ENCODE results near the gene SREBF1.

The SREBF1 gene

DNA sequence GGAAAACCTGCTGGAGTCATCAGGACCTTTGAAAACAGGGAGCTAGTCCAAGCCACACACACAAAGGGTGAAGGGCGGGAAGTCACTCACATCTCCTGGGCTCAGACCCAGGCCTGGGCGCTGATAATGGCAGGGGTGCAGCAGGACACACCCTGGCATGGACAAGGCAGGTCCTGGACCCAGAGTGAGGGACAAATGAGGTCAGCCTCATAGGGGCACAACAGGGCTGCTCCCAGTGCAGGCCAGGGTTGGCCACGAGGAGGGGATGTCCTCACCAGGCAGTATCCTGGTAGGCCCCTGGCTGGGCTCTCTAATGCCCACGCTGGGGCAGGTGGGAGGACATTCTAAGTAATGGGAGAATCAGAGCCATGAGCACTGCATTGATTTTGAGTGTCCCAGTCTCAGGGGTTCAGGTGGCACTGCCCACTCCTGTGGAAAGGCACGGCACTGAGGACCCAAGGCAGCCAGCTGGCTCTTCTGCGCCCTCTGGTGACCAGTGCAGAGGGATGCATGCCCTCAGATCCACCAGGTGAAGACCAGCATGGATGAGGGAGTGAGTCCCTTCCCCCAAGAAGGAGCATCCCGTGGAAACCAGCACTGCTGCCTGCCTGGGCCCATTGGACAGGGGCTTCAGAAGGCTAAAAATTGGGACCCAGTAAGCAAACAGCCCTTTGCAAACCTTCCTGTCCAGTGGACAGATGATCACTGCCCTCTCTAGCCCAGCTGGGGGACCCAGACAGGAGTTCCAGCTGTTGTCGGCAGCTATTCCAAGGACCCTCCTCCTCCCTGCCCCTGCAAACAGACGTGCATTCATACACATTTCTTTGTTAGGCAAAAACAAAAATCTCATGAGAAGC, 23.4 kb upstream of the SREBF1 start:
- no peak for DNase-seq (ENCODE audit: low read depth, low spot score)

- DNase-seq (ENCODE audit: low read depth, low spot score), result no peak
These were observed 20.7 kb upstream of the SREBF1 start for GRCh38 chr17:17857496-17857895.

GRCh38 chr17:17856386-17856785, 19.6 kb upstream of the SREBF1 start:
- DNase-seq (ENCODE audit: low read depth, low spot score), result no peak

DNA sequence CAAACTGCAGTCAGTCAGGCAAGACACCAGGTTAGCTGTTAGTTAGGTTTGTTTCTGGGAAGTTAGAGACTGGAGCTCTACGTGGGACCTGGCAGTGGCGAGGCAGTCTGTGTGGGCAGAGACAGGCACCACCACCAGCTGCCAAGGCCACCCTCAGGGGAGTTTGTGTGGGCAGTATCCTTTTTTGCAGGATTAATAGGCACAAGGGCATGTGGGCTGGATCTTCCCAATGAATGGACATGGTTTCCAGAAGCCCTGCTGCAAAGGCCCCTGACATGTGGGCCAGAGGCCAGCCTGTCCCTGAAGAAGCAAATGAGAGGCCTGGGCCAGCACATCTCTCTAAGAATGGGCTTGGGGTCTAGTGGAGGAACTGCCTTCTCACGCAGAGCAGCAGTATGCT, 19.2 kb upstream of the SREBF1 start:
- no peak for DNase-seq (ENCODE audit: low read depth, low spot score)

DNA sequence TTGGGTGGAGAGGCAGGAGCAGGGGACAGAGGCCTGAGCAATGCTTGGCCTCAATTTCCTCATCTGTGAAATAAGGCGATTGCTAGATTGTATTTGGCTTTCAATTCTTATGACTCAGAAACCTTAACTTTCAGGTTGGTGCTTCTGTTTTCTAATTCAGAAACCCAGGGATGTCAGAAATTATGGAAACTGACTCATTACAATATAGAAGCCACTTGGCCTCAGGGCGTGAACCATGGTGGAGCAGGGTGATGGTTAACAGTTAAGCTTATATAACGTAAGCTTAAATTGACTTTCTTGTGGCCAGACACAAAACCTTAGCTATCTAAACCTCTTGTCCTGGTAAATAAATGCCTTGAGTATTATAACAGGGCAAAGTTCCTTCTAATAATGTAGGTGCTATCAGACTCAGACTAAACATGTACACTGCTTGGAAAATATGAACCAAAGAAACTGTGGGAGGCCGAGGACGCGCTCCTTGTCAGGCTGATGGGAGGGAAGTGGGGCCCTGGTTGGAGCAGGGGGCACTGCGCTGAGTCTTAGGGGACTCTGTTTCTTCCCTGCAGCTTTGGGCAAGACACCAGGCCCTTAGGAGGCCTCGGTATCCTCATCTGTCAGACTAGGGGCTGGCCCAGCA, 17.1 kb upstream of the SREBF1 start:
- DNase-seq (ENCODE audit: low read depth, low spot score), result no peak

GRCh38 chr17:17852930-17853329, 16.1 kb upstream of the SREBF1 start:
- no peak for DNase-seq (ENCODE audit: low read depth, low spot score)

GRCh38 chr17:17851103-17852002, 14.6 kb upstream of the SREBF1 start:
- no peak for DNase-seq (ENCODE audit: low read depth, low spot score)

DNA sequence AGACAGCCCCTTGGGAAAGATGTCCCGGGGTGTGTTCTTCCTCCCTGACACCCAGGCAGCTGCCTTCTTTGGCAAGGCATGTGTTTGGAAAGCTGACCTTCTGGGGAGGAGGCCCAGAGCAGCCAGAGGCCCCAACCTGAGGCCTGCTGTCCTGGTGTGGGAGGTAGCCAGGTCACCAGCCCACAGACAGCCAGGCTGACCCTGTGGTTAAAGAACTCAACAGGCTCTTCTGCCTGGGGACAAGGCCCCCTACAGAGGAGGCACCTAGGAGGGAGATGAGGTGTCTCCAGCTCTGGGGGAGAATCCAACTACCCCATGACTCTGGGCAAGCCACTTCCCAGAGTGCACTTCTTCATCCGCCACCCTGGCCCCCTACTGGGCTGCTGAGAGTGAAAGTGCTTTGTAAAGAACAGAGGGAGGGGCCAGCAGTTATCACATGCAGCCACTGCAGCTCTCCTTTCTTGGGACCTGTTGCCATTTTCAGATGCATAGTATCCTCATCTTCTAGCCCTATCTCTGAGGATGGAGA, 13.1 kb upstream of the SREBF1 start:
- DNase-seq (ENCODE audit: low read depth, low spot score), result no peak

- DNase-seq (ENCODE audit: low read depth, low spot score), result no peak
These were observed 12.5 kb upstream of the SREBF1 start for GRCh38 chr17:17849147-17849820.

- no peak for DNase-seq (ENCODE audit: low read depth, low spot score)
These were observed 11.7 kb upstream of the SREBF1 start for GRCh38 chr17:17848311-17849082.

DNA sequence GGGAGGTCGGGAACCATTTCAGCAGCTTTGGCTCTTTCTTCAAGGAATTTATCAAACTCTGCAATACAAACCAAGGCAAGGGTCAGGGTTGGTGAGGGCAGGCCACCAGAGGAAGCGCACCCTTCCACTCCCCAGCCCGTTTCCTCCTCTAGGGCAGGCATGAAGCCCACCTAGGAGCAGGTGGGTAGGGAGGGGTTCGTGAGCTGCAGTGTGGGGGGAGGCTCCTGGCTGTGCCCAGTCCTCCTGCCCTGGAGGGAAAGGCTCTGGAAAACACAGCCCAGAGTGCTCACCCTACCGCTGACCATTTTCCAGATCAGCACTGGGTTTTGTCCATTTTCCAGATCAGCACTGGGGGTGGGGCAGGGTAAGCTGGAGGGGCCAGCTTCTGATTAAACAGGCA, 10.9 kb upstream of the SREBF1 start:
- no peak for DNase-seq (ENCODE audit: low read depth, low spot score)

DNA sequence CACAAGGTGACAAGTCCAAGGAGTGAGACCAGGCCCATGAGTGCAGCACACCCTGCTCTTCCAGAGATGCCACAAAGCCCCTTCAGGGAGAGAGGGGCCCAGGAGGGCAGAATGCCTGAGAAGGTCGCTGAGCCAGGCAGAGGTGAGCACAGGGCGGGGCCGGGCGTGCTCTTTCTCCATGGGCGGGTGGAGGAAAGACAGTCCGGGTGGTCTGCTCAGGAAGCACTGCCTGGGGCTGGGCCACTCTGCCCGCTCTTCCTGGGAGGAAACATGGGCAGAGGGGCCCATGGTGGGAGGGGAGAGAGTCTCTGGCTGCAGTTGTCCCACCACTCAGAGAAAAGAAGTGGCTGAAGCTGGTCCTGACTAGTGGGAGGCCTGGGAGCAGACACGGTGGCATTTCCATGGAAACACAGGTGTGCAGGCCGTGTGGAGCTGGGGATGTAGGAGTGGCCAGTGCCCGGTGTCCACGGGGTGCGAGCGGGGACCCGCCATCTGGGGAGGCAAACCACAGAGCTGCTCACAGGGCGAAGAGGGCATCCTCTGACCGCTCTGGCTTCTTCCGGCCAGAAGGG, 10.4 kb upstream of the SREBF1 start:
- DNase-seq (ENCODE audit: low read depth, low spot score), result no peak

DNA sequence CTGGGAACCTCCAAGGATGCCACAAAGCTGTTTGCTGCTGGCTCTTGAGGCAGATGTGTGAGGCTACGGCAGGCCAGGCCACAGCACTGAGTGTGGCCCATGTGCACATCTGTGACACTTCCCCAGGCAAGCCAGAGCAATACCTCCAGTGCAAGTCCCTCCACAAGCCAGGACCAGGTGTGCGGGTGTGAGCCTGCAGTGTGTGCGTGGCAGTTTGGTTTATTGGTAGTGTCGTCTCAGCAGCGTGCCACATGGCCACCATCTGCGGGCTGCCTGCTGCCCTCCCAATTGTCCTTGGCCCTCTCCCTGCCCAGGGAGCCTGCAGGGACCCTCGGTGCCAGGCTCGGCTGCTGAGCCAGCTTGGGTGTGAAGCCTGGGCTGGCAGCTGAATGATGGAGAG, 9.9 kb upstream of the SREBF1 start:
- DNase-seq (ENCODE audit: low read depth, low spot score), result no peak

GRCh38 chr17:17846003-17846402, 9.2 kb upstream of the SREBF1 start:
- DNase-seq (ENCODE audit: low read depth, low spot score), result no peak

GRCh38 chr17:17845046-17845775, 8.4 kb upstream of the SREBF1 start:
- no peak for DNase-seq (ENCODE audit: low read depth, low spot score)

GRCh38 chr17:17844500-17844899, 7.7 kb upstream of the SREBF1 start:
- no peak for DNase-seq (ENCODE audit: low read depth, low spot score)

DNA sequence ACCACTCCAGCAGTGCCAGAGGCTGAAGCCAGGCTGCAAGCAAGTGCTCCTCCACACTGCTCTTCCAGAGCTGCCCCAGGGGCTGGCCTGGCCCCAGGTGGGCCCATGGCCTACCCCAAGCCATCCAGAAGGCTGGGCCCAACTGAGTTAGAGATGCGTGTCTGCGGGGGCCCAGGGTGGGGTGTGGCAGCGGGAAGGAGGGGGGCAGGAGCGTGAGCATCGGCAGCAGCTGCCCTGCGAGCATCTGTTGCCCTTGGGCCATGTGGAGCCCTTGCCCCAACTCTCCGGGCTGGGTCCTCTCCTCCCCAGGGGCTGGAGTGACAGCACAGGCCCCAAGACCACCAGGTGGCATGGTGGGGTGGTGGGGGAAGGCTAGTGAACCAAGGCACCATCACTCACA, 7.3 kb upstream of the SREBF1 start:
- no peak for DNase-seq (ENCODE audit: low read depth, low spot score)

DNA sequence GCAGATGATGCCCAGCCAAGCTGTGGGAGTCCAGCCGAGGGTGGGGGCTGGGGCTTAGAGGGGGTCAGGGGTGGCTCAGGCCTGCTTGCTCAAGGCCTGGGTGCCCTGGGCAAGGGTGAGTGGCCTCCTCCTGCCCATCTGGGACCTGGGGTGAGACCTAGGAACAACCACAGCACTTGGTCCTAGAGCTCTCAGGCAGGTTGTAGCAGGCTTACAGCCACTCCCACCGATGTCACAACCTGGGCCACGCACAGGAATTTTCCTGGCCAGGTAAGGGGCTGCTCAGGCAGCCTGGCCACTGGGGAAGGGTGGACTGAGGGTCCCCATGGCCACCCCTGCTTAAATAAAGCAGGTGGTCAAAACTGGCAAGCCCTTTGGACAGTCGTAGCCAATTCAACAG, 6.3 kb upstream of the SREBF1 start:
- DNase-seq (ENCODE audit: low read depth, low spot score), result no peak

GRCh38 chr17:17842111-17842876, 5.5 kb upstream of the SREBF1 start:
- no peak for DNase-seq (ENCODE audit: low read depth, low spot score)
